ENCODE data around the gene UGT1A1.
"Not testable (repeated sequence)": the region's sequence is repeated elsewhere in the genome, so short reads cannot be mapped to it uniquely, and the experiment has no call there.

Gene UGT1A1

GRCh38 chr2:233760043-233760442 is at the start of gene UGT1A1:
UGT1A1 (plus strand) TSS chr2:233760270; CDS start chr2:233760288, 18 bp downstream.
- DNase-seq (ENCODE audit: low read depth) = no peak

- DNase-seq (ENCODE audit: low read depth) = peak; percentile 44
Measured at GRCh38 chr2:233711312-233712008, 48.6 kb upstream of the UGT1A1 start.

- DNase-seq (ENCODE audit: low read depth) = no peak
Measured at GRCh38 chr2:233712611-233713261, 47.3 kb upstream of the UGT1A1 start, which contains the start of gene UGT1A5. UGT1A5 (plus strand) TSS chr2:233712907; CDS start chr2:233712992, 85 bp downstream.

- DNase-seq (ENCODE audit: low read depth) = no peak
Measured at GRCh38 chr2:233713262-233713615, 46.8 kb upstream of the UGT1A1 start.

- DNase-seq (ENCODE audit: low read depth) = no peak
Measured at GRCh38 chr2:233714121-233714520, 45.9 kb upstream of the UGT1A1 start.

GRCh38 chr2:233718552-233718951 is 41.5 kb upstream of the UGT1A1 start, which contains the start of gene UGT1A4:
UGT1A4 (plus strand) TSS chr2:233718736; CDS start chr2:233718821, 85 bp downstream.
- no peak for DNase-seq (ENCODE audit: low read depth)

GRCh38 chr2:233728723-233729301 is 31.3 kb upstream of the UGT1A1 start, which contains the start of gene UGT1A3:
UGT1A3 (plus strand) TSS chr2:233729042; CDS start chr2:233729127, 85 bp downstream.
- DNase-seq (ENCODE audit: low read depth) = no peak

- DNase-seq (ENCODE audit: low read depth) = not testable (repeated sequence)
Measured at GRCh38 chr2:233736868-233737653, 23.0 kb upstream of the UGT1A1 start.

- DNase-seq (ENCODE audit: low read depth) = no peak
Measured at GRCh38 chr2:233740870-233741269, 19.2 kb upstream of the UGT1A1 start.

GRCh38 chr2:233743464-233744259 is 16.4 kb upstream of the UGT1A1 start:
- DNase-seq (ENCODE audit: low read depth) = no peak

- no peak for DNase-seq (ENCODE audit: low read depth)
Measured at GRCh38 chr2:233745073-233745755, 14.9 kb upstream of the UGT1A1 start.

- DNase-seq (ENCODE audit: low read depth) = not testable (repeated sequence)
Measured at GRCh38 chr2:233745838-233746237, 14.2 kb upstream of the UGT1A1 start.

- no peak for DNase-seq (ENCODE audit: low read depth)
Measured at GRCh38 chr2:233746475-233747282, 13.4 kb upstream of the UGT1A1 start.

- no peak for DNase-seq (ENCODE audit: low read depth)
Measured at GRCh38 chr2:233747283-233747544, 12.9 kb upstream of the UGT1A1 start.

- not testable (repeated sequence) for DNase-seq (ENCODE audit: low read depth)
Measured at GRCh38 chr2:233750689-233751088, 9.4 kb upstream of the UGT1A1 start.

GRCh38 chr2:233751212-233752009 is 8.7 kb upstream of the UGT1A1 start:
- not testable (repeated sequence) for DNase-seq (ENCODE audit: low read depth)

GRCh38 chr2:233754872-233755611 is 5.0 kb upstream of the UGT1A1 start:
- no peak for DNase-seq (ENCODE audit: low read depth)

GRCh38 chr2:233756429-233757081 is 3.5 kb upstream of the UGT1A1 start:
- DNase-seq (ENCODE audit: low read depth) = no peak
